ENCODE measurements around the gene PPP5C. TPM values are rescaled to one million over a fixed set of nuclear protein-coding genes. Genes with fewer than 3 reads are reported as not detected.

PPP5C gene
- polyA plus RNA-seq, 3 donors, result 9.9 to 76.3 (median 12.6) TPM

- no peak overlapping the region for H3K4me2 ChIP-seq (replicated peaks; ENCODE audit: extremely low read depth, low read length, poor library complexity, severe bottlenecking)
- no peaks in the 10 kb centered on the region for H3K27me3 ChIP-seq (ENCODE audit: control insufficient read depth in 2 of 2, insufficient read depth in 2 of 2, low read length in 2 of 2)
- no peaks in the 10 kb centered on the region for H4K20me1 ChIP-seq (ENCODE audit: insufficient read depth, low read length)
- H3K27ac ChIP-seq (ENCODE audit: low read depth in 1 of 2, low read length in 2 of 2), result no peak overlapping the region
- no peaks in the 10 kb centered on the region for H3K79me2 ChIP-seq (ENCODE audit: insufficient read depth, low read length)
- WGBS (ENCODE audit: insufficient coverage), result 98% methylated on average over 6 of the region's 7 CpGs
- H3K36me3 ChIP-seq (replicated peaks in 1 of 2; ENCODE audit: control insufficient read depth in 1 of 2, insufficient read depth in 2 of 2, low read length in 2 of 2), result peaks cover 85 to 100% of the 10 kb centered on the region in 2 donors
- Mint-ChIP-seq H3K4me3 (no peak overlapping the region), H3K36me3 (peaks cover 80 to 93% of the 10 kb centered on the region in 2 donors), H3K4me1 (no peaks in the 10 kb centered on the region), H3K9me3 (peaks cover 0 to 3% (median 0%) of the 10 kb centered on the region in 7 donors), H3K27ac (peak overlapping the region in 1 of 7 donors; percentile 64), H3K27me3 (ENCODE audit: low read depth in 3 of 3) (peaks cover 0 to 2% (median 0%) of the 10 kb centered on the region in 3 donors)
- no peaks in the 10 kb centered on the region for H3K4me1 ChIP-seq (ENCODE audit: control insufficient read depth in 1 of 2, insufficient read depth in 2 of 2, low read length in 2 of 2)
- no peaks in the 10 kb centered on the region for H3K9me3 ChIP-seq (replicated peaks in 1 of 2; ENCODE audit: control insufficient read depth in 1 of 2, insufficient read depth in 1 of 2, low read length in 2 of 2)
- H3K4me3 ChIP-seq (replicated peaks in 1 of 3; ENCODE audit: low read depth in 2 of 3, low read length in 3 of 3), result no peak overlapping the region
- intact Hi-C loops (cut with micrococcal nuclease), result no loop called here
- TF ChIP-seq, protein P1, sequence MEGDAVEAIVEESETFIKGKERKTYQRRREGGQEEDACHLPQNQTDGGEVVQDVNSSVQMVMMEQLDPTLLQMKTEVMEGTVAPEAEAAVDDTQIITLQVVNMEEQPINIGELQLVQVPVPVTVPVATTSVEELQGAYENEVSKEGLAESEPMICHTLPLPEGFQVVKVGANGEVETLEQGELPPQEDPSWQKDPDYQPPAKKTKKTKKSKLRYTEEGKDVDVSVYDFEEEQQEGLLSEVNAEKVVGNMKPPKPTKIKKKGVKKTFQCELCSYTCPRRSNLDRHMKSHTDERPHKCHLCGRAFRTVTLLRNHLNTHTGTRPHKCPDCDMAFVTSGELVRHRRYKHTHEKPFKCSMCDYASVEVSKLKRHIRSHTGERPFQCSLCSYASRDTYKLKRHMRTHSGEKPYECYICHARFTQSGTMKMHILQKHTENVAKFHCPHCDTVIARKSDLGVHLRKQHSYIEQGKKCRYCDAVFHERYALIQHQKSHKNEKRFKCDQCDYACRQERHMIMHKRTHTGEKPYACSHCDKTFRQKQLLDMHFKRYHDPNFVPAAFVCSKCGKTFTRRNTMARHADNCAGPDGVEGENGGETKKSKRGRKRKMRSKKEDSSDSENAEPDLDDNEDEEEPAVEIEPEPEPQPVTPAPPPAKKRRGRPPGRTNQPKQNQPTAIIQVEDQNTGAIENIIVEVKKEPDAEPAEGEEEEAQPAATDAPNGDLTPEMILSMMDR (IDR thresholded peaks at IDR 0.05), result no peak
- H2AFZ ChIP-seq (ENCODE audit: insufficient read depth, low read depth, low read length, poor library complexity, severe bottlenecking), result no peak overlapping the region
- H3K9ac ChIP-seq (ENCODE audit: insufficient read depth, low read length, poor library complexity, severe bottlenecking), result no peak overlapping the region
- no peak for DNase-seq
Measured at GRCh38 chr19:46383846-46384245, 37.0 kb downstream of the PPP5C start.

DNA sequence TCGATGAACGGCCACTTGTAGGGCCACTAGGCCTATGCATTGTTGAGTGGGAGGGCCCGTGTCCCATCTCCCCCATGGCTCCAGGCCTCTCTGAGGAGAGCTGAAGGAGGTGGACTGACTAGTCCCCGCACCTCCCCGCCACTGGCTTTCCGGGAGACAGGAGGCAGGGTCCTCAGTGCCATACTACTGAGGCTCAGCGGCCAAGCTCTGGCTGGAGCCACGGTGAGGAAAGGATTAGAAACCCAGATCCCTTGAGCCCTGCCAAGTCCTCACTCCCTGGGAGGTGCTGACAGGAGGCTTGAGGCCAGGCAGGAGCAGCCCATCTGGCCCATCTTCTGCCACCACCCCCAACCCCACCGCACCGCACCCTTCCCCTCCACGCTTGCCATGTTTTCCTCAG is 37.5 kb downstream of the PPP5C start:
- Histone ChIP-seq H3K4me1 (ENCODE audit: control insufficient read depth in 1 of 2, insufficient read depth in 2 of 2, low read length in 2 of 2) (no peaks in the 10 kb centered on the region), H3K27me3 (ENCODE audit: control insufficient read depth in 2 of 2, insufficient read depth in 2 of 2, low read length in 2 of 2) (no peaks in the 10 kb centered on the region), H3K36me3 (replicated peaks in 1 of 2; ENCODE audit: control insufficient read depth in 1 of 2, insufficient read depth in 2 of 2, low read length in 2 of 2) (peaks cover 87 to 100% of the 10 kb centered on the region in 2 donors), H3K27ac (ENCODE audit: low read depth in 1 of 2, low read length in 2 of 2) (no peak overlapping the region), H3K4me3 (replicated peaks in 1 of 3; ENCODE audit: low read depth in 2 of 3, low read length in 3 of 3) (no peak overlapping the region), H2AFZ (ENCODE audit: insufficient read depth, low read depth, low read length, poor library complexity, severe bottlenecking) (no peak overlapping the region), H3K4me2 (replicated peaks; ENCODE audit: extremely low read depth, low read length, poor library complexity, severe bottlenecking) (no peak overlapping the region), H3K9me3 (replicated peaks in 1 of 2; ENCODE audit: control insufficient read depth in 1 of 2, insufficient read depth in 1 of 2, low read length in 2 of 2) (no peaks in the 10 kb centered on the region), H3K9ac (ENCODE audit: insufficient read depth, low read length, poor library complexity, severe bottlenecking) (no peak overlapping the region), H4K20me1 (ENCODE audit: insufficient read depth, low read length) (no peaks in the 10 kb centered on the region), H3K79me2 (ENCODE audit: insufficient read depth, low read length) (no peaks in the 10 kb centered on the region)
- Mint-ChIP-seq H3K36me3 (peaks cover 84 to 95% of the 10 kb centered on the region in 2 donors), H3K27me3 (ENCODE audit: low read depth in 3 of 3) (peaks cover 0 to 2% (median 1%) of the 10 kb centered on the region in 3 donors), H3K27ac (no peak overlapping the region), H3K9me3 (peaks cover 0 to 3% (median 0%) of the 10 kb centered on the region in 7 donors), H3K4me3 (no peak overlapping the region), H3K4me1 (no peaks in the 10 kb centered on the region)
- no peak for DNase-seq
- TF ChIP-seq, protein P1 (IDR thresholded peaks at IDR 0.05), result no peak
- WGBS (ENCODE audit: insufficient coverage), result 100% methylated on average over 7 of the region's 11 CpGs
- intact Hi-C loops (cut with micrococcal nuclease), result no loop called here
